GM12878 (cell line): ENCODE measurements around the gene HPS5. TPM values are rescaled to one million over a fixed set of nuclear protein-coding genes. Genes with fewer than 3 reads are reported as not detected.

ENCODE experiments used
- ATAC-seq: fragments of 200-7000 bp; cut with Tn5 transposase; 3 replicates; pipeline ENCODE4 v1.9.1; 2020; ENCODE audit warnings: mild to moderate bottlenecking, moderate library complexity
- BruUV-seq: library from RNA; stranded (reverse); fragments of 400-500 nt; replicated peaks from 2 replicates; lab custom pipeline; 2021; lab: Mats Ljungman, UMichigan
- CTCF ChIA-PET: fragments of 300-600 bp; sonication (Branson Sonifier 250); formaldehyde crosslinking; extraction: SDS; loops from one replicate; lab custom pipeline; 2021; ENCODE audit warnings: inconsistent platforms; lab: Yijun Ruan, JAX
- POLR2A ChIA-PET: fragments of 350-600 bp; formaldehyde crosslinking; extraction: SDS; loops from one replicate; lab custom pipeline; 2021; ENCODE audit warnings: inconsistent platforms; lab: Charles Lee
- RAD21 ChIA-PET: fragments of 300-600 bp; sonication (Branson Sonifier 250); formaldehyde crosslinking; loops from one replicate; lab custom pipeline; 2023; ENCODE audit warnings: antibody characterized with exemption; ENCODE audit not compliant: unreplicated experiment; lab: Charles Lee
- SMC1A ChIA-PET: fragments of 300-600 bp; sonication (Branson Sonifier 250); formaldehyde crosslinking; loops from one replicate; lab custom pipeline; 2023; ENCODE audit not compliant: unreplicated experiment, uncharacterized antibody; lab: Charles Lee
- DNase-seq: peaks from one replicate; pipeline ENCODE4 v3.0.0-alpha.2; 2011; ENCODE audit warnings: low read depth, low spot score
- FAIRE-seq: peaks from 3 replicates; lab custom pipeline; 2011; peaks lifted over from hg19 to GRCh38; lab: Jason Lieb, UNC
- H2AFZ ChIP-seq: 2 replicates; pipeline ENCODE4 v1.6.0; 2011; ENCODE audit warnings: low read depth, low read length, control low read depth; ENCODE audit not compliant: control insufficient read depth
- H3K27ac ChIP-seq: 2 replicates; pipeline ENCODE4 v1.5.1; 2011; ENCODE audit warnings: control low read depth; ENCODE audit not compliant: control insufficient read depth, insufficient read depth
- H3K27me3 ChIP-seq, 2 experiments: replicated peaks in 1 of 2; 2 replicates each; pipeline versions ENCODE4 v1.6.0 to v1.6.1; 2011; ENCODE audit warnings: low read length in 1 of 2; ENCODE audit not compliant: control insufficient read depth in 2 of 2, insufficient read depth in 2 of 2
- H3K36me3 ChIP-seq, 2 experiments: 2 replicates each; pipeline ENCODE4 v1.5.1; 2011; ENCODE audit warnings: low read length in 1 of 2; ENCODE audit not compliant: control insufficient read depth in 2 of 2, insufficient read depth in 2 of 2
- H3K4me1 ChIP-seq: 2 replicates; pipeline ENCODE4 v1.6.1; 2011; ENCODE audit warnings: mild to moderate bottlenecking, low read length, moderate library complexity, mixed read lengths; ENCODE audit not compliant: control insufficient read depth, insufficient read depth
- H3K4me2 ChIP-seq: 2 replicates; pipeline ENCODE4 v1.6.0; 2011; ENCODE audit warnings: control low read depth; ENCODE audit not compliant: control insufficient read depth, insufficient read depth
- H3K4me3 ChIP-seq: fragments of 200-600 bp; sonication (generic); 2 replicates; pipeline ENCODE4 v1.5.1; 2016
- H3K79me2 ChIP-seq: 2 replicates; pipeline ENCODE4 v1.6.0; 2011; ENCODE audit warnings: low read length; ENCODE audit not compliant: control insufficient read depth, insufficient read depth
- H3K9ac ChIP-seq: 2 replicates; pipeline ENCODE4 v1.8.0; 2011; ENCODE audit warnings: low read length, control low read depth, mixed read lengths; ENCODE audit not compliant: control insufficient read depth, insufficient read depth
- H3K9me3 ChIP-seq: replicated peaks from 3 replicates; pipeline ENCODE4 v1.5.1; 2011; ENCODE audit warnings: mild to moderate bottlenecking, low read length; ENCODE audit not compliant: control insufficient read depth, insufficient read depth
- H4K20me1 ChIP-seq: 2 replicates; pipeline ENCODE4 v1.6.0; 2011; ENCODE audit not compliant: control insufficient read depth, insufficient read depth
- CBX5 ChIP-seq: sonication (generic); IDR thresholded peaks from 2 replicates; pipeline ENCODE4 v1.6.1; 2016; ENCODE audit warnings: low read depth, moderate library complexity, mild to moderate bottlenecking, inconsistent platforms
- FOS ChIP-seq: IDR thresholded peaks from 3 replicates; pipeline ENCODE4 v1.6.1; 2011; ENCODE audit warnings: borderline replicate concordance; ENCODE audit not compliant: insufficient read length; ENCODE audit errors: extremely low read depth
- JUND ChIP-seq: IDR thresholded peaks from 2 replicates; pipeline ENCODE4 v1.6.1; 2012; ENCODE audit warnings: low read depth, mild to moderate bottlenecking, low read length, improper control_type of control experiment, moderate library complexity
- ZBTB4 ChIP-seq: fragments of 450-650 bp; formaldehyde crosslinking; IDR thresholded peaks from 2 replicates; pipeline ENCODE4 v1.4.0; 2022; ENCODE audit warnings: mild to moderate bottlenecking, moderate library complexity
- WGBS: methylation state at CpG from one replicate; pipeline ENCODE4 v1.1.6; 2016; ENCODE audit warnings: low lambda C conversion rate; ENCODE audit not compliant: insufficient replicate concordance, insufficient coverage; ENCODE audit errors: missing lambda C conversion rate; 5-methylcytosine and 5-hydroxymethylcytosine counted together
- in situ Hi-C: fragments of 300-500 bp; cut with MboI; formaldehyde crosslinking; loops from 9 replicates; pipeline ENCODE4 v1.14.3; 2018; ENCODE audit warnings: mixed read lengths
- intact Hi-C: fragments of 100-400 bp; cut with micrococcal nuclease; formaldehyde crosslinking; loops from one replicate; pipeline ENCODE4 v1.14.2; 2022; ENCODE audit not compliant: unreplicated experiment
- polyA plus RNA-seq, 11 experiments: library from polyadenylated mRNA; depleted of rRNA in 4 of 11; unstranded in 6 of 11; stranded (reverse) in 5 of 11; fragments of >200 nt; fragmentation: Nextera tagmentation in 4 of 11; fragmentation: Illumina TruSeq in 1 of 11; extraction: Ambion mirVana in 4 of 11; extraction: Trizol in 1 of 11; gene quantifications; 1 replicate in 1 of 11; 2 replicates in 10 of 11; pipeline versions ENCODE4 v1.2.1 to v1.2.3, GENCODE V29; 2011 to 2016; ENCODE audit warnings: inconsistent platforms in 2 of 11, missing spikeins in 2 of 11, low read depth in 1 of 11
- total RNA-seq, 4 experiments: library from RNA; depleted of rRNA in 3 of 4; stranded (reverse); fragments of >200 nt in 3 of 4; fragmentation: Illumina TruSeq in 1 of 4; extraction: Trizol in 1 of 4; gene quantifications; 2 replicates each; pipeline versions ENCODE4 v1.2.1 to v1.2.3, GENCODE V29; 2013 to 2021

The HPS5 gene
- total and polyA plus RNA-seq, 10 of the 15 experiments (the other 5 are each of a cell fraction or from before 2014, with no cell fraction given): 11.9 to 32.6 (median 23.5) TPM

- H3K9ac ChIP-seq: no peak overlapping the region
- RAD21 ChIA-PET: interaction anchor here (1.5 to 1.9 kb wide), 2 partner anchors 18 to 51 kb away, joined by 3 to 9 read pairs; no protein-coding TSS in a partner anchor
- intact Hi-C loops: no loop called here
Observed at GRCh38 chr11:18295316-18295715, 26.6 kb downstream of the HPS5 start.

More at GRCh38 chr11:18295316-18295715, 26.6 kb downstream of the HPS5 start:
- CTCF ChIA-PET: interaction anchor here (0.9 to 1.5 kb wide), 3 partner anchors 10 to 124 kb away, joined by 3 to 6 read pairs (median 6); no protein-coding TSS in a partner anchor
- no peaks in the 10 kb centered on the region for H3K27me3 ChIP-seq
- peak overlapping the region; percentile 39; the same call in 1 of the 2 replicates for H3K27ac ChIP-seq
- H3K79me2 ChIP-seq: no peaks in the 10 kb centered on the region
- TF ChIP-seq FOS (no peak), JUND (no peak), CBX5 (no peak), ZBTB4 (CRISPR knock-in tag) (no peak)
- WGBS: 72% methylated on average over 2 of the region's 2 CpGs
- no peak overlapping the region for H3K4me3 ChIP-seq
- peaks cover 10 to 63% of the 10 kb centered on the region in 2 experiments for H3K36me3 ChIP-seq
- FAIRE-seq: no peak
- H3K4me1 ChIP-seq: peaks cover 5% of the 10 kb centered on the region
- no peaks in the 10 kb centered on the region for H3K9me3 ChIP-seq
- no TSS peak for BruUV-seq
- SMC1A ChIA-PET: interaction anchor here (0.7 to 1.3 kb wide), 5 partner anchors 13 to 71 kb away, joined by 3 to 6 read pairs (median 3); no protein-coding TSS in a partner anchor
- H2AFZ ChIP-seq: no peak overlapping the region
- no peak for DNase-seq
- H3K4me2 ChIP-seq: no peak overlapping the region
- H4K20me1 ChIP-seq: no peaks in the 10 kb centered on the region
- no peak for ATAC-seq
- POLR2A ChIA-PET: interaction anchor here (1.0 to 1.2 kb wide), 2 partner anchors 17 to 18 kb away, joined by 3 read pairs; no protein-coding TSS in a partner anchor
- in situ Hi-C loops: no loop called here
